ENCODE measurements around the gene ZNF425. TPM values are rescaled to one million over a fixed set of nuclear protein-coding genes. Genes with fewer than 3 reads are reported as not detected.

ZNF425 gene
- total and polyA plus RNA-seq, 9 of the 15 experiments (the other 6 are each of a cell fraction or from before 2014, with no cell fraction given) = 0.03 to 0.89 (median 0.54) TPM

GRCh38 chr7:149125863-149126661 lies at the start of gene ZNF425 (continued):
- TF ChIP-seq BACH1 (tag; IDR thresholded peaks at IDR 0.05) (no peak; the same call in 1 of the 2 replicates), ETS2 (tag; IDR thresholded peaks at IDR 0.05; ENCODE audit: borderline replicate concordance, poor library complexity, severe bottlenecking) (no peak), ELF4 (CRISPR knock-in tag; IDR thresholded peaks at IDR 0.05) (peak; percentile 8; the same call in 1 of the 2 replicates), SIX5 (IDR thresholded peaks at IDR 0.05; ENCODE audit: borderline replicate concordance in 1 of 2, insufficient read depth in 1 of 2, low read depth in 1 of 2, low read length in 2 of 2) (peak; percentile 28 to 45; a peak in 2 of 4 replicates), ZNF143 (CRISPR knock-in tag; IDR thresholded peaks at IDR 0.05) (peak; percentile 98), RFX1 (IDR thresholded peaks at IDR 0.05) (no peak), GTF2A2 (tag; IDR thresholded peaks at IDR 0.05) (peak; percentile 39; the same call in 1 of the 2 replicates), YBX1 (IDR thresholded peaks at IDR 0.05) (no peak), ID3 (CRISPR knock-in tag; IDR thresholded peaks at IDR 0.05) (no peak), ID3 (tag; IDR thresholded peaks at IDR 0.05) (peak; percentile 89), ZNF436 (CRISPR knock-in tag; IDR thresholded peaks at IDR 0.05) (peak; percentile 39; the same call in 1 of the 2 replicates), TOE1 (IDR thresholded peaks at IDR 0.05; ENCODE audit: borderline replicate concordance) (0 out of 2 replicates have a peak, but pooled peaks have one; percentile 67), TOE1 (CRISPR knock-in tag; IDR thresholded peaks at IDR 0.05; ENCODE audit: borderline replicate concordance, low read depth) (peak; percentile 98), BDP1 (IDR thresholded peaks at IDR 0.05; ENCODE audit: insufficient read depth, insufficient read length) (no peak), MCM5 (IDR thresholded peaks at IDR 0.05; ENCODE audit: low read depth) (no peak), KDM5B (IDR thresholded peaks at IDR 0.05; ENCODE audit: insufficient replicate concordance, low read depth, low read length) (peak; percentile 99), ELF1 (tag; IDR thresholded peaks at IDR 0.05) (peak; percentile 97), ZNF707 (CRISPR knock-in tag; conservative IDR thresholded peaks at IDR 0.05) (no peak; the same call in 1 of the 2 replicates), ZSCAN29 (IDR thresholded peaks at IDR 0.05) (0 out of 2 replicates have a peak, but pooled peaks have one; percentile 14), WHSC1 (IDR thresholded peaks at IDR 0.05; ENCODE audit: low read length) (no peak), JUN (IDR thresholded peaks at IDR 0.05; ENCODE audit: borderline replicate concordance, low read depth, low read length) (0 out of 2 replicates have a peak, but pooled peaks have one; percentile 23), JUN (CRISPR knock-in tag; IDR thresholded peaks at IDR 0.05; ENCODE audit: borderline replicate concordance) (peak; percentile 97), CTBP1 (IDR thresholded peaks at IDR 0.05; ENCODE audit: borderline replicate concordance) (peak; percentile 95), LEF1 (IDR thresholded peaks at IDR 0.05) (no peak), THRA (IDR thresholded peaks at IDR 0.05) (no peak), DIDO1 (tag; IDR thresholded peaks at IDR 0.05; ENCODE audit: low read depth) (peak; percentile 88), HLTF (IDR thresholded peaks at IDR 0.05) (no peak; the same call in none of the 2 replicates)

Measured in K562 (cell line).